GM11168 (cell line): ENCODE measurements around the gene KIF26B.

ENCODE experiments used
- in situ Hi-C: fragments of 300-500 bp; cut with MboI; formaldehyde crosslinking; loops from one replicate; pipeline ENCODE4 v1.12.0; 2022; ENCODE audit warnings: low sequenced_read_pairs; ENCODE audit not compliant: unreplicated experiment

The KIF26B gene

GRCh38 chr1:245566134-245566533 is 411.3 kb downstream of the KIF26B start:
- in situ Hi-C loops: no loop called here

- in situ Hi-C loops: no loop called here
Observed at GRCh38 chr1:245566952-245567351, 412.2 kb downstream of the KIF26B start.

- in situ Hi-C loops: no loop called here
Observed at GRCh38 chr1:245571815-245572294, 417.1 kb downstream of the KIF26B start.

GRCh38 chr1:245572709-245573108 is 417.9 kb downstream of the KIF26B start:
- in situ Hi-C loops: no loop called here

GRCh38 chr1:245575710-245576109 is 420.9 kb downstream of the KIF26B start:
- in situ Hi-C loops: no loop called here

GRCh38 chr1:245576323-245576722 is 421.5 kb downstream of the KIF26B start:
- in situ Hi-C loops: no loop called here

- in situ Hi-C loops: no loop called here
Observed at GRCh38 chr1:245577191-245578157, 422.7 kb downstream of the KIF26B start.

GRCh38 chr1:245578308-245578707 is 423.5 kb downstream of the KIF26B start:
- in situ Hi-C loops: no loop called here

- in situ Hi-C loops: no loop called here
Observed at GRCh38 chr1:245578771-245579170, 424.0 kb downstream of the KIF26B start.

GRCh38 chr1:245579881-245580280 is 425.1 kb downstream of the KIF26B start:
- in situ Hi-C loops: no loop called here

GRCh38 chr1:245580651-245581050 is 425.9 kb downstream of the KIF26B start:
- in situ Hi-C loops: no loop called here

- in situ Hi-C loops: no loop called here
Observed at GRCh38 chr1:245582026-245582425, 427.2 kb downstream of the KIF26B start.

- in situ Hi-C loops: no loop called here
Observed at GRCh38 chr1:245583081-245583480, 428.3 kb downstream of the KIF26B start.

- in situ Hi-C loops: no loop called here
Observed at GRCh38 chr1:245583575-245584330, 429.0 kb downstream of the KIF26B start.

- in situ Hi-C loops: no loop called here
Observed at GRCh38 chr1:245585252-245585959, 430.6 kb downstream of the KIF26B start.

- in situ Hi-C loops: no loop called here
Observed at GRCh38 chr1:245587435-245588115, 432.8 kb downstream of the KIF26B start.

GRCh38 chr1:245588116-245588639 is 433.4 kb downstream of the KIF26B start:
- in situ Hi-C loops: no loop called here

GRCh38 chr1:245589316-245589715 is 434.5 kb downstream of the KIF26B start:
- in situ Hi-C loops: no loop called here

GRCh38 chr1:245589906-245590305 is 435.1 kb downstream of the KIF26B start:
- in situ Hi-C loops: no loop called here

- in situ Hi-C loops: no loop called here
Observed at GRCh38 chr1:245590726-245591125, 435.9 kb downstream of the KIF26B start.
